Fibroblast of lung (primary cell): ENCODE measurements around the gene ST6GALNAC6. TPM values are rescaled to one million over a fixed set of nuclear protein-coding genes. Genes with fewer than 3 reads are reported as not detected.
A peak's percentile ranks its signal among the peaks of the same experiment; 100 is the strongest.

Source experiments
- DNase-seq, 2 donors: peaks; one replicate each; pipeline versions ENCODE4 v3.0.0 to v3.0.0-alpha.2; 2010; ENCODE audit warnings: low read depth in 2 of 2
- H2AFZ ChIP-seq: 2 replicates; pipeline ENCODE4 v1.5.1; 2012; ENCODE audit warnings: low read length, control low read depth, inconsistent platforms
- H3K27ac ChIP-seq: 2 replicates; pipeline ENCODE4 v1.5.1; 2011; ENCODE audit warnings: low read length, control low read depth; ENCODE audit not compliant: insufficient read depth
- H3K27me3 ChIP-seq: 2 replicates; pipeline ENCODE4 v1.5.1; 2011; ENCODE audit warnings: mild to moderate bottlenecking, low read length; ENCODE audit not compliant: control insufficient read depth, insufficient read depth
- H3K36me3 ChIP-seq: 2 replicates; pipeline ENCODE4 v1.5.1; 2011; ENCODE audit warnings: low read length; ENCODE audit not compliant: control insufficient read depth, insufficient read depth
- H3K4me1 ChIP-seq: 2 replicates; pipeline ENCODE4 v1.5.1; 2011; ENCODE audit warnings: low read length; ENCODE audit not compliant: control insufficient read depth, insufficient read depth; ENCODE audit errors: extremely low read depth
- H3K4me2 ChIP-seq: 2 replicates; pipeline ENCODE4 v1.5.1; 2011; ENCODE audit warnings: low read length, control low read depth; ENCODE audit not compliant: insufficient read depth; ENCODE audit errors: extremely low read depth
- H3K4me3 ChIP-seq, 4 experiments: fragments of 200-600 bp in 1 of 4; sonication (generic) in 1 of 4; replicated peaks in 1 of 4; 2 replicates each; pipeline ENCODE4 v1.5.1; 2011 to 2016; ENCODE audit warnings: low read length in 4 of 4, low read depth in 3 of 4, mild to moderate bottlenecking in 3 of 4, control low read depth in 2 of 4, inconsistent platforms in 1 of 4, mixed read lengths in 1 of 4; ENCODE audit not compliant: insufficient read depth in 1 of 4; ENCODE audit errors: control extremely low read depth in 1 of 4
- H3K79me2 ChIP-seq: 2 replicates; pipeline ENCODE4 v1.5.1; 2012; ENCODE audit warnings: mild to moderate bottlenecking, low read length, inconsistent platforms; ENCODE audit not compliant: control insufficient read depth, insufficient read depth
- H3K9ac ChIP-seq: 2 replicates; pipeline ENCODE4 v1.5.1; 2011; ENCODE audit warnings: mild to moderate bottlenecking, low read length, control low read depth; ENCODE audit not compliant: insufficient read depth
- H3K9me3 ChIP-seq: 2 replicates; pipeline ENCODE4 v1.5.1; 2012; ENCODE audit warnings: low read depth, low read length; ENCODE audit not compliant: control insufficient read depth, insufficient read depth
- H4K20me1 ChIP-seq: 2 replicates; pipeline ENCODE4 v1.5.1; 2011; ENCODE audit warnings: low read length; ENCODE audit not compliant: control insufficient read depth, insufficient read depth; ENCODE audit errors: extremely low read depth
- EZH2 ChIP-seq: IDR thresholded peaks from 2 replicates; pipeline ENCODE4 v1.5.1; 2012; ENCODE audit warnings: low read length, control low read depth, mild to moderate bottlenecking; ENCODE audit errors: missing control alignments
- polyA plus RNA-seq, 2 donors: library from polyadenylated mRNA; depleted of rRNA in 1 of 2; stranded (reverse) in 1 of 2; unstranded in 1 of 2; fragments of >200 nt; gene quantifications; 2 replicates each; pipeline ENCODE4 v1.2.1, GENCODE V29; 2011 to 2012; ENCODE audit warnings: missing spikeins in 1 of 2
- total RNA-seq: library from RNA; depleted of rRNA; stranded (reverse); fragments of >200 nt; gene quantifications from 2 replicates; pipeline ENCODE4 v1.2.1, GENCODE V29; 2014
- TF ChIP-seq, protein P1 (sequence below), 2 donors: IDR thresholded peaks in 1 of 2; conservative IDR thresholded peaks in 1 of 2; 1 replicate in 1 of 2; 2 replicates in 1 of 2; pipeline ENCODE4 v1.5.1; 2011 to 2012; ENCODE audit warnings: low read length in 2 of 2, control low read depth in 1 of 2, inconsistent platforms in 1 of 2, low read depth in 1 of 2, mild to moderate bottlenecking in 1 of 2

ST6GALNAC6 gene
- total and polyA plus RNA-seq, 2 donors (not counting 1 experiment from before 2014, with no cell fraction given), result 56.0 to 69.5 TPM

- Histone ChIP-seq H3K9me3 (no peaks in the 10 kb centered on the region), H3K27ac (peak overlapping the region; percentile 50), H3K9ac (no peak overlapping the region), H3K4me1 (peaks cover 30% of the 10 kb centered on the region), H3K4me3 (no peak overlapping the region), H3K27me3 (no peaks in the 10 kb centered on the region), H3K36me3 (peaks cover 2% of the 10 kb centered on the region), H4K20me1 (no peaks in the 10 kb centered on the region), H3K4me2 (no peak overlapping the region), H3K79me2 (peaks cover 3% of the 10 kb centered on the region), H2AFZ (no peak overlapping the region)
- TF ChIP-seq, protein P1, sequence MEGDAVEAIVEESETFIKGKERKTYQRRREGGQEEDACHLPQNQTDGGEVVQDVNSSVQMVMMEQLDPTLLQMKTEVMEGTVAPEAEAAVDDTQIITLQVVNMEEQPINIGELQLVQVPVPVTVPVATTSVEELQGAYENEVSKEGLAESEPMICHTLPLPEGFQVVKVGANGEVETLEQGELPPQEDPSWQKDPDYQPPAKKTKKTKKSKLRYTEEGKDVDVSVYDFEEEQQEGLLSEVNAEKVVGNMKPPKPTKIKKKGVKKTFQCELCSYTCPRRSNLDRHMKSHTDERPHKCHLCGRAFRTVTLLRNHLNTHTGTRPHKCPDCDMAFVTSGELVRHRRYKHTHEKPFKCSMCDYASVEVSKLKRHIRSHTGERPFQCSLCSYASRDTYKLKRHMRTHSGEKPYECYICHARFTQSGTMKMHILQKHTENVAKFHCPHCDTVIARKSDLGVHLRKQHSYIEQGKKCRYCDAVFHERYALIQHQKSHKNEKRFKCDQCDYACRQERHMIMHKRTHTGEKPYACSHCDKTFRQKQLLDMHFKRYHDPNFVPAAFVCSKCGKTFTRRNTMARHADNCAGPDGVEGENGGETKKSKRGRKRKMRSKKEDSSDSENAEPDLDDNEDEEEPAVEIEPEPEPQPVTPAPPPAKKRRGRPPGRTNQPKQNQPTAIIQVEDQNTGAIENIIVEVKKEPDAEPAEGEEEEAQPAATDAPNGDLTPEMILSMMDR (conservative IDR thresholded peaks at IDR 0.05 in 1 of 2, IDR thresholded peaks at IDR 0.05 in 1 of 2; ENCODE audit: low read depth in 1 of 2, low read length in 2 of 2), result no peak
- TF ChIP-seq EZH2, result no peak
- DNase-seq, result no peak
These were observed 4.4 kb upstream of the ST6GALNAC6 start for GRCh38 chr9:127903557-127904475.

DNA sequence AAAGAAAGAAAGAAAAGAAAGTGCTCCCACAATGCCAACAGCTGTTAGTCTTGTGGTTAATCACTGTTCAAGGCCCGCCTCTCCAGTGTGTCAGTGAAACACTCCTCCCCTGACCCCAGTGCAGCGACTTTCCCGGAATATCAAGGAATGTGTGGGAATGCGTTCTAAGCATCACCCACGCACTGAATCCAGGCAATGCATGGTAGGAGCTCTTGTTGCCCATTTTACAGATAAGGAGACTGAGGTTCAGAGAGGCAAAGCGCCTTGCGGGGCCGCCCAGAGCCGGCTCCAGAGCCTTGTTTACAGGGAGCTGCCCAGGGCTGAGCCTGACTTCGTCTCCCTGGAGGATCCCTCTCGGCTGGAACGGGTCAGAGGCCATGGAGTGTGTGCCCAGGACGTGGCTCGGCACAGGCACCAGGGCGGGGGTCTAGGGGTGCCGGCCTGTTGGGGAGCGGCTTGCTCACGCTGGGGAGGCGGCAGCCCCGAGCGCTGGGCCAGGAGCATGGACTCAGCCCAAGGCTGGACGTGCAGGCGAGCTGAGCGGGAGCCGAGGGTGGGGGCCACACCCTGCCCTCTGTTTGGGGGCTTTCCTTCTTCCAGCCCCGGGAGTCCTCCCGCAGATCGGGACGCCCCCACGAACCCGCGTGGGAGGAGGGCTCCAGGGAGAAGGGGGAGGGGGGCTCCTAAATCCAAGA, 823 bp downstream of the ST6GALNAC6 start:
- Histone ChIP-seq H2AFZ (no peak overlapping the region), H3K79me2 (peaks cover 20% of the 10 kb centered on the region), H3K9ac (peak overlapping the region; percentile 98), H3K27ac (peak overlapping the region; percentile 98), H3K4me1 (peaks cover 23% of the 10 kb centered on the region), H3K36me3 (peaks cover 24% of the 10 kb centered on the region), H3K4me2 (peak overlapping the region; percentile 80), H3K9me3 (no peaks in the 10 kb centered on the region), H3K27me3 (no peaks in the 10 kb centered on the region), H4K20me1 (no peaks in the 10 kb centered on the region), H3K4me3 (peak overlapping the region; percentile 74 to 91 (median 85))
- peak; percentile 90 to 91 for DNase-seq
- TF ChIP-seq, protein P1 (conservative IDR thresholded peaks at IDR 0.05 in 1 of 2, IDR thresholded peaks at IDR 0.05 in 1 of 2; ENCODE audit: low read depth in 1 of 2, low read length in 2 of 2), result no peak
- no peak for TF ChIP-seq EZH2

- H3K9ac ChIP-seq, result peak overlapping the region; percentile 44
- DNase-seq, result peak; percentile 67 to 90
- no peaks in the 10 kb centered on the region for H3K9me3 ChIP-seq
- no peak overlapping the region for H2AFZ ChIP-seq
- H3K27ac ChIP-seq, result peak overlapping the region; percentile 82
- no peaks in the 10 kb centered on the region for H4K20me1 ChIP-seq
- H3K27me3 ChIP-seq, result no peaks in the 10 kb centered on the region
- no peak for TF ChIP-seq EZH2
- TF ChIP-seq, protein P1 (conservative IDR thresholded peaks at IDR 0.05 in 1 of 2, IDR thresholded peaks at IDR 0.05 in 1 of 2; ENCODE audit: low read depth in 1 of 2, low read length in 2 of 2), result no peak
- peaks cover 20% of the 10 kb centered on the region for H3K79me2 ChIP-seq
- peaks cover 17% of the 10 kb centered on the region for H3K4me1 ChIP-seq
- peaks cover 32% of the 10 kb centered on the region for H3K36me3 ChIP-seq
- peak overlapping the region; percentile 66 for H3K4me2 ChIP-seq
- peak overlapping the region in 3 of 4 experiments; percentile 24 to 91 (median 33) for H3K4me3 ChIP-seq
These were observed 2.2 kb downstream of the ST6GALNAC6 start for GRCh38 chr9:127897193-127897692.
